Thyroid gland (tissue), 4 donors: ENCODE data around the gene ENOX1. TPM values are rescaled to one million over a fixed set of nuclear protein-coding genes. Genes with fewer than 3 reads are reported as not detected.

ENCODE experiments used
- DNase-seq, 2 donors: peaks; one replicate each; pipeline ENCODE4 v3.0.0-alpha.2; 2019
- H3K27ac ChIP-seq, 3 donors: fragments of 200-600 bp; sonication (generic); 1 replicate in 2 of 3; 2 replicates in 1 of 3; pipeline ENCODE4 v1.5.1; 2016 to 2019; ENCODE audit warnings: mild to moderate bottlenecking in 1 of 3, moderate library complexity in 1 of 3
- H3K27me3 ChIP-seq: fragments of 200-600 bp; sonication (generic); one replicate; pipeline ENCODE4 v1.5.1; 2019
- H3K36me3 ChIP-seq, 2 donors: fragments of 200-600 bp; sonication (generic); one replicate each; pipeline ENCODE4 v1.5.1; 2016 to 2019
- H3K4me1 ChIP-seq, 2 donors: fragments of 200-600 bp; sonication (generic); one replicate each; pipeline ENCODE4 v1.5.1; 2017 to 2019
- H3K4me3 ChIP-seq, 3 donors: fragments of 200-600 bp; sonication (generic); replicated peaks in 1 of 3; 1 replicate in 2 of 3; 2 replicates in 1 of 3; pipeline ENCODE4 v1.5.1; 2016; ENCODE audit warnings: mild to moderate bottlenecking in 1 of 3
- H3K9me3 ChIP-seq: fragments of 200-600 bp; sonication (generic); one replicate; pipeline ENCODE4 v1.5.1; 2017
- POLR2A ChIP-seq, 2 donors: fragments of 450-650 bp; IDR thresholded peaks; one replicate each; pipeline ENCODE4 v1.6.1; 2017; ENCODE audit warnings: antibody characterized with exemption in 2 of 2, mild to moderate bottlenecking in 2 of 2, moderate library complexity in 1 of 2
- WGBS, 2 donors: methylation state at CpG; one replicate each; pipeline ENCODE4 v1.1.5; 2017; 5-methylcytosine and 5-hydroxymethylcytosine counted together
- intact Hi-C: fragments of 100-400 bp; cut with DNase I; formaldehyde crosslinking; loops from one replicate; pipeline ENCODE4 v1.15.1; 2023
- total RNA-seq, 4 donors: library from RNA; depleted of rRNA; stranded (reverse); fragments of >200 nt; gene quantifications; one replicate each; pipeline ENCODE4 v1.2.3, GENCODE V29; 2016
- TF ChIP-seq, protein P1 (sequence below), 6 experiments: fragments of 200-600 bp in 3 of 6; fragments of 450-650 bp in 3 of 6; sonication (generic) in 3 of 6; IDR thresholded peaks; one replicate each; pipeline ENCODE4 v1.5.1; 2016 to 2019; ENCODE audit warnings: antibody characterized with exemption in 6 of 6, mild to moderate bottlenecking in 2 of 6, inconsistent platforms in 1 of 6, moderate library complexity in 1 of 6

The ENOX1 gene
- total RNA-seq, 4 donors from 2014 or later = 0.13 to 1.8 (median 0.31) TPM

DNA sequence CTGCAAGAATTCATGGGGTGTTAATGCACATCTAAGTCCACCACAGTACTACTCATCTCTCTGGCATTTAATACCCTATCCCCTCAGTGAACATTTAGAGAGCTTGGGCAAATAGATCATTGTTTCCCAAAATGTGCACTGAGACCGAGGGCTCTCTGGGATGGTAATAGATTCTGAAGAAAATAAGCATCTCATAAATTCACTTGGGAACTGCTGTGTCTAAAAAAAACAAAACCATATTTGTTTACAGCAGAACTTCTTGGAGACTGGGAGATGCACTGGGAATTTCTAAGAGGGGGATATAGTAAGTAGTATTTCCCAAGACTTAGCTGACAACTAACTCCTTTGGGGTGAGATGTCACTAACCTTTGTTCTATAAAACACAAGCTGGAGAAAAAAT lies 58.4 kb downstream of the ENOX1 start:
- H3K4me3 ChIP-seq = no peak overlapping the region
- H3K27ac ChIP-seq = no peak overlapping the region
- H3K27me3 ChIP-seq = no peaks in the 10 kb centered on the region
- H3K36me3 ChIP-seq = no peaks in the 10 kb centered on the region
- H3K4me1 ChIP-seq = no peaks in the 10 kb centered on the region
- WGBS, 2 donors = 74 to 85% methylated on average over 1 of the region's 1 CpG
- DNase-seq = no peak
- TF ChIP-seq, protein P1, sequence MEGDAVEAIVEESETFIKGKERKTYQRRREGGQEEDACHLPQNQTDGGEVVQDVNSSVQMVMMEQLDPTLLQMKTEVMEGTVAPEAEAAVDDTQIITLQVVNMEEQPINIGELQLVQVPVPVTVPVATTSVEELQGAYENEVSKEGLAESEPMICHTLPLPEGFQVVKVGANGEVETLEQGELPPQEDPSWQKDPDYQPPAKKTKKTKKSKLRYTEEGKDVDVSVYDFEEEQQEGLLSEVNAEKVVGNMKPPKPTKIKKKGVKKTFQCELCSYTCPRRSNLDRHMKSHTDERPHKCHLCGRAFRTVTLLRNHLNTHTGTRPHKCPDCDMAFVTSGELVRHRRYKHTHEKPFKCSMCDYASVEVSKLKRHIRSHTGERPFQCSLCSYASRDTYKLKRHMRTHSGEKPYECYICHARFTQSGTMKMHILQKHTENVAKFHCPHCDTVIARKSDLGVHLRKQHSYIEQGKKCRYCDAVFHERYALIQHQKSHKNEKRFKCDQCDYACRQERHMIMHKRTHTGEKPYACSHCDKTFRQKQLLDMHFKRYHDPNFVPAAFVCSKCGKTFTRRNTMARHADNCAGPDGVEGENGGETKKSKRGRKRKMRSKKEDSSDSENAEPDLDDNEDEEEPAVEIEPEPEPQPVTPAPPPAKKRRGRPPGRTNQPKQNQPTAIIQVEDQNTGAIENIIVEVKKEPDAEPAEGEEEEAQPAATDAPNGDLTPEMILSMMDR (IDR thresholded peaks at IDR 0.05) = no peak
- TF ChIP-seq POLR2A (IDR thresholded peaks at IDR 0.05) = no peak
- intact Hi-C loops = no loop called here
- no peaks in the 10 kb centered on the region for H3K9me3 ChIP-seq

DNA sequence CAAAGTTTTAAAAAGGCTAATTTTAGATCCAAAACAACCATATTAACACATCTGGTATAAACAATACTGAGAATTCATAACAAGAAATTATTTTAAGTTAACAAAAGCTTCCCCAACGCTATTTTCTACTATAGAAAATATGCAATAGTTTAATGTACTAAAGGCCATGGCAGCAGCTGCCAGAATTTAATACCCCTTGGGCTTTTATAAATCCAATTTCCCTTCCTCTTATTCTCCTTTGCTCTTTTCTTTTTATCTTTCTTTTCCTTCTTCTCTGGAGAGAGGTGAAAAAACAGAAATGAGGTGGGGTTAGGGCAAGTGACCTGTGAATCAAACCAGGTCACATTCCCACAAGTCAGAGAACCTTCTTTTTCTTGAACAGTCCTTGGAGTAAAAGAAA lies 58.9 kb downstream of the ENOX1 start:
- H3K27me3 ChIP-seq = no peaks in the 10 kb centered on the region
- H3K36me3 ChIP-seq = no peaks in the 10 kb centered on the region
- no peaks in the 10 kb centered on the region for H3K9me3 ChIP-seq
- 70 to 78% methylated on average over 1 of the region's 1 CpG for WGBS, 2 donors
- DNase-seq = no peak
- intact Hi-C loops = no loop called here
- TF ChIP-seq, protein P1 (IDR thresholded peaks at IDR 0.05) = no peak
- TF ChIP-seq POLR2A (IDR thresholded peaks at IDR 0.05) = no peak
- no peak overlapping the region for H3K4me3 ChIP-seq
- H3K27ac ChIP-seq = no peak overlapping the region
- no peaks in the 10 kb centered on the region for H3K4me1 ChIP-seq

DNA sequence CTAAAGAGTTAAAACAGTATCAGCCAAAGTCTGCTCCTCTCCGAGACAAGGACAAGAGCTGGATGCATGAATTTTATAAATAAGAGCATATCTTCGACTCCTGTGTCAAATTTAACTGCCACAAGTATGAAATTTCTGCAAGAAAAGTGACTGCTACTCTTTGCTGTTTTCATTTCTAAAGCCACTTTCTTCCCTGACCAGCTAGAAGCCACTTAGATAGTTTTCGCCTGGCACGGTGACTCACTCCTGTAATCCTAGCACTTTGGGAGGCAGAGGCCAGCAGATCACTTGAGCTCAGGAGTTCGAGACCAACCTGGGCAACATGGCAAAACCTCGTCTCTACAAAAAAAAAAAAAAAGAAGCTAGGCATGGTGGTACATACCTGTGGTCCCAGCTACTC lies 61.3 kb downstream of the ENOX1 start:
- Histone ChIP-seq H3K36me3 (no peaks in the 10 kb centered on the region), H3K4me3 (no peak overlapping the region), H3K4me1 (no peaks in the 10 kb centered on the region), H3K27ac (no peak overlapping the region), H3K9me3 (no peaks in the 10 kb centered on the region), H3K27me3 (no peaks in the 10 kb centered on the region)
- 91 to 92% methylated on average over 6 of the region's 6 CpGs for WGBS, 2 donors
- no peak for DNase-seq
- intact Hi-C loops = no loop called here
- TF ChIP-seq, protein P1 (IDR thresholded peaks at IDR 0.05) = no peak
- TF ChIP-seq POLR2A (IDR thresholded peaks at IDR 0.05) = no peak

DNA sequence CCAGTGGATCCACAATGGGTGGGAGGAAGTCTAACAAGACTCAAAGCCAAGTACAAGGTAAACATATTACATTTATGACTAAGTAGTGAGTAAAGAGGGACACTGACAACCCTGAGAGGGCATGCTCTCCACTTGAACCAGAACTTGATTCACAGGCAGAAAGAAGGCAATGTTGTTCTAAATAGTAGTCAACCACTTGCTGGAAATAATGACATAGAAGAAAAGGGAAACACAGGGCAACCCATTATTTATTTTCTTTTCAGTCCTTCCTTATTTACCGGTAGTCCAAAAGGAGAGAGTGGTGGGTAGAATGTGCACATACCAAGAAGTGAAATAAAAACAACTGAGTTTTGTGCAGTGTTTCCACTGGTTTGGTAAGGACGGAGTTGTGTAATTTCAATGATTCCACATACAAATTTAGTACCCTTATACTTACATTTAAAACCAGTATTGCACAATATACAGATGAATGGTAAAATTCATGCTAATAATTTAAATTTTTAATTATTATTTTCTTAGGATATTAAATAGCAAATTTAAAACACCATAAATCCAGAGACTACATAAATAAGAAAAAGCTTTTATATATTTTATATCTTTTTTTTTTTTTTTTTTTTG lies 65.9 kb downstream of the ENOX1 start:
- no peak overlapping the region for H3K27ac ChIP-seq
- no peak for TF ChIP-seq POLR2A (IDR thresholded peaks at IDR 0.05)
- TF ChIP-seq, protein P1 (IDR thresholded peaks at IDR 0.05) = no peak
- no peak for DNase-seq
- intact Hi-C loops = no loop called here
- H3K4me1 ChIP-seq = no peaks in the 10 kb centered on the region
- H3K36me3 ChIP-seq = no peaks in the 10 kb centered on the region
- H3K9me3 ChIP-seq = no peaks in the 10 kb centered on the region
- H3K27me3 ChIP-seq = no peaks in the 10 kb centered on the region
- 47 to 48% methylated on average over 2 of the region's 2 CpGs for WGBS, 2 donors
- H3K4me3 ChIP-seq = no peak overlapping the region

DNA sequence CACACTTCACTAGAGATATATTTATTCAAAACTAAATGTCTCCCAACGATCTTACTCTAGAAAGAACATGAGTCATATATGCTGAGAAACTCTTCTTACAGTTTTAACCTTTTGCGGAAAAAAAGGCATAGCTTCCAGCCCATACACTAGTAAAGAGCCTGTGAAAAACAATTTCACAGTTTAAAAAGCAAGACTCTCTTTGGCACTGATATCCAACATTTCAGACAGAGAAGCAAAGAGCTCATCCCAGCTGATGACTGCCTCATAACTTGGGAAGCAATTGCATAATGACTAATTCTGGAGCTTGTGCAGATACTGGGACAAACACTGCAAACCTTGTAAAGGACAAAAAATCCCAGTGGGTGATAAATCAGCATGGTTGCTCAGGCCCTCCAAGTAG lies 88.0 kb downstream of the ENOX1 start:
- WGBS, 2 donors = 71 to 81% methylated on average over 2 of the region's 2 CpGs
- H3K9me3 ChIP-seq = no peaks in the 10 kb centered on the region
- H3K36me3 ChIP-seq = no peaks in the 10 kb centered on the region
- no peak for DNase-seq
- no peaks in the 10 kb centered on the region for H3K4me1 ChIP-seq
- no peaks in the 10 kb centered on the region for H3K27me3 ChIP-seq
- no peak overlapping the region for H3K4me3 ChIP-seq
- H3K27ac ChIP-seq = no peak overlapping the region
- no peak for TF ChIP-seq POLR2A (IDR thresholded peaks at IDR 0.05)
- TF ChIP-seq, protein P1 (IDR thresholded peaks at IDR 0.05) = no peak
- intact Hi-C loops = no loop called here
